ENCODE results near the gene IL6R.
"Not testable (repeated sequence)": the region's sequence is repeated elsewhere in the genome, so short reads cannot be mapped to it uniquely, and the experiment has no call there.

IL6R gene

DNA sequence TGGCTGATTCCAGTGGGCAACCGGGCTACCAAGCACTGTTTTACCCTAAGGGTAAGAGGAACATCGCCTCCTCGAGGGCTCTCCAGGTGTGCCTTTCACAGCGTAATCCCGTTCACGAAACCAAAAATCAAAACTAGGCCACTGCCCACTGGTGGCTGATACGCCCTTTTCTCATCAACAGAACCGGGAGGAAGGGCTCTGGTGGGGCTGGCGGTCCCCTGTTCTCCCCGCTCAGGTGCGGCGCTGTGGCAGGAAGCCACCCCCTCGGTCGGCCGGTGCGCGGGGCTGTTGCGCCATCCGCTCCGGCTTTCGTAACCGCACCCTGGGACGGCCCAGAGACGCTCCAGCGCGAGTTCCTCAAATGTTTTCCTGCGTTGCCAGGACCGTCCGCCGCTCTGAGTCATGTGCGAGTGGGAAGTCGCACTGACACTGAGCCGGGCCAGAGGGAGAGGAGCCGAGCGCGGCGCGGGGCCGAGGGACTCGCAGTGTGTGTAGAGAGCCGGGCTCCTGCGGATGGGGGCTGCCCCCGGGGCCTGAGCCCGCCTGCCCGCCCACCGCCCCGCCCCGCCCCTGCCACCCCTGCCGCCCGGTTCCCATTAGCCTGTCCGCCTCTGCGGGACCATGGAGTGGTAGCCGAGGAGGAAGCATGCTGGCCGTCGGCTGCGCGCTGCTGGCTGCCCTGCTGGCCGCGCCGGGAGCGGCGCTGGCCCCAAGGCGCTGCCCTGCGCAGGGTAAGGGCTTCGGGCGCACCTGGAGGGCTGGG is at the start of gene IL6R:
Gene IL6R (plus strand): TSS at position 360 of the 763 bp plus-strand sequence. CDS start 287 bp downstream, at position 647.
- DNase-seq = peak; percentile 93

DNA sequence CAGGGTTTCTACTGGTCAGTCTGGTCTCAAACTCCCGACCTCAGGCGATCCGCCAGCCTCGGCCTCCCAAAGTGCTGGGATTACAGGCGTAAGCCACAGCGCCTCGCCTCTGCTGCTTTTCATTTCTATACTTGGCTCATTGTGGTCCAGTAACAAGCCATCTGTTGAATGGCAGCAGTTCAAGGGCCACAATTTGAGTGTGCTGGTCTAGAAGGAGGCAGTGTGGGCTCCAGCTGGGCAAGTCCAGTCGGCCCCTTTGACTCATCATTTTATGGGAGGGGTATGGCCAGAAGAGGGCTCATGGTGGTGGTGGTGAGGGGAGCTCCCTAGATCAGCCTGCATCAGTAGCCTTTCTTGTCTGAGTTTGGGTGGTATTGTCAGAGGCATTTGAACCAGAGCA is 46.6 kb upstream of the IL6R start:
- DNase-seq = no peak

DNA sequence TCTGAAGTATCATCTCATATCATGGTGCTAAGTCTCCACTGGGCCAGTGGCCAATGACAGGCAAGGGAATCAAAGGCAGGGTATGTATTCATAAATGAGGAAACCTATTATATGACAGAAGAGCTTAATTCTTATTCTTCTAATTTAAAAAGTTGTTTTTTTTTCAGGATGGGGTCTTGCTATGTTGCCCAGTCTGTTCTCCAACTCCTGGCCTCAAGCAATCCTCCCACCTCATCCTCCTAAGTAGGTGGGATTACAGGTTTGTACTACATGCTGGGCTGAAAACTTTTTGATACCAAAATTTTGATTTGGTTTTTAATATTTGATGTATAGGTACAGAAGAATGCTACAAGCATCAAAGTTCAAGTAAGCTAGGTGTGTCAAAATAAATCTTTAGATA is 44.9 kb upstream of the IL6R start:
- no peak for DNase-seq

DNA sequence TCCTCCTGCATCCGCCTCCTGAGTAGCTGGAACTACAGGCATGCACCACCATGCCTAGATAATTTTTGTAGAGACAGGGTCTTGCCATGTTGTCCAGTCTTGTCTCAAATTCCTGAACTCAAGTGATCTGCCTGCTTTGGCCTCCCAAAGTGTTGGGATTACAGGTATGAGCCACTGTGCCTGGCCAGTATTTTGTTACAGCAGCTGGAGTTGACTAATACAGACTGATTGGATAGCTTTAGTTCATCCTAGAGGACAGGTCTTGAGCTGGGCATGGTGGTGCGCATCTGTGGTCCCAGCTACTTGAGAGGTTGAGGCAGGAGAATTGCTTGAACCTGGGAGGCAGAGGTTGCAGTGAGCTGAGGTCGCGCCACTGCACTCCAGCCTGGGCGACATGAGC is 44.3 kb upstream of the IL6R start:
- DNase-seq = not testable (repeated sequence)

DNA sequence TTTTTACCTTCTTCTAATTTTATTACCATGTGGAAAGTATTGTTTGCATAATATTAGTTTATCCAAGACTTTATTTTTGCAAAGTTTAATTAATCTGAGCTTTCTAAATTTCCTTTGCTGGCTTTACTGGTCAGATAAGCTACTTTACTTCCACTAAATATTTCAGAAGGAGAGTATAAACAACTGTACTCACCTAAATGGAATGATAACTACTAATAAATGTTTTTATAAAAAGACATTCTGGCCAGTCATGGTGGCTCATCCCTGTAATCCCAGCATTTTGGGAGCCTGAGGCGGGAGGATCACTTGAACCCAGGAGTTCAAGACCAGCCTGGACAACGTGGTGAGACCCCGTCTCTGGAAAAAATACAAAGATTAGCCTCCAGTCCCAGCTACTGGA is 43.8 kb upstream of the IL6R start:
- DNase-seq = no peak

DNA sequence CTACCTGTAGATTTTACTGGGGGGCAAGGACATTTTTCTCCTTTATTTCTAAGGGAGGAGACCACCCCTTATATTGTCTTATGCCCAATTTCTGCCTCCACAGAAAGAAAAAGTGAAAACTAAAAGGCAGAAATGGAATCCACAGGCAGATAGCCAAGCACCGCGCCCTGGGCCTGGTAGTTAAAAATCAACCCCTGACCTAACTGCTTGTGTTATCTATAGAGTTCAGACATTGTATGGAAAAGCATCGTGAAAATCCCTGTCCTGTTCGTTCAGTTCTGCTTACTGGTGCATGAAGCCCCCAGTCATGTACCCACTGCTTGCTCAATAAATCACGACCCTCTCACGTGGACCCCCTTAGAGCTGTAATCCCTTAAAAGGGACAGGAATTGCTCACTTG is 33.7 kb upstream of the IL6R start:
- DNase-seq = no peak

DNA sequence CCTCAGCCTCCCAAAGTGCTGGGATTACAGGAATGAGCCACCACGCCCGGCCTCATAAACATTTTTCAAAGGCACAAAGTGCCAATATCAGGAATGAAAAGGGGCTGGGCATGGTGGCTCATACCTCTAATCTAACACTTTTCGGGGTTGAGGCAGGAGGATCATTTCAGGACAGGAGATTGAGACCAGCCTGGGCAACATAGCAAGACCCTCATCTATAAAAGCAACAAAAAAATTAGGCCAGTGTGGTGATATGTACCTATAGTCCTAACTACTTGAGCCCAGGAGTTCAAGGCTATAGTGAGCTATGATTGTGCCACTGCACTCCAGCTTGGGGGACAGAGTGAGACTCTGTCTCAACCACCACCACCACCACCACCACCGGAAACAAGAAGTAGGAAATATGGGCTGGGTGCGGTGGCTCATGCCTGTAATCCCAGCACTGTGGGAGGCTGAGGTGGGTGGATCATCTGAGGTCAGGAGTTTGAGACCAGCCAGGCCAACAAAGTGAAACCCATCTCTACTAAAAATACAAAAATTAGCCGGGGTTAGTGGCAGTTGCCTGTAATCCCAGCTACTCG is 31.3 kb upstream of the IL6R start:
- DNase-seq = not testable (repeated sequence)

DNA sequence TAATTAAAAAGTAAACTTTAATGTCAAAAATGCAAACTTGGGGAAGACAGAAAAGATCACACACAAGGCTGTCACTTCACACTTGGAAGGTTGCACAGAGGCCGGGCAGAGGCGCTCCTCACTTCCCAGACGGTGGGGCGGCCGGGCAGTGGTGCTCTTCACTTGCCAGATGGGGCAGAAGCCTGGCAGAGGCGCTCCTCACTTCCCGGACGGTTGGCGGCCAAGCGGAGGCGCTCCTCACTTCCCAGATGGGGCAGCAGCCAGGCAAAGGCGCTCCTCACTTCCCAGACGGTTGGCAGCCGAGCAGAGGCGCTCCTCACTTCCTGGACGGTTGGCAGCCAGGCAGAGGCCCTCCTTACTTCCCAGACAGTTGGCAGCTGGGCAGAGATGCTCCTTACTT is 25.8 kb upstream of the IL6R start:
- DNase-seq = no peak

DNA sequence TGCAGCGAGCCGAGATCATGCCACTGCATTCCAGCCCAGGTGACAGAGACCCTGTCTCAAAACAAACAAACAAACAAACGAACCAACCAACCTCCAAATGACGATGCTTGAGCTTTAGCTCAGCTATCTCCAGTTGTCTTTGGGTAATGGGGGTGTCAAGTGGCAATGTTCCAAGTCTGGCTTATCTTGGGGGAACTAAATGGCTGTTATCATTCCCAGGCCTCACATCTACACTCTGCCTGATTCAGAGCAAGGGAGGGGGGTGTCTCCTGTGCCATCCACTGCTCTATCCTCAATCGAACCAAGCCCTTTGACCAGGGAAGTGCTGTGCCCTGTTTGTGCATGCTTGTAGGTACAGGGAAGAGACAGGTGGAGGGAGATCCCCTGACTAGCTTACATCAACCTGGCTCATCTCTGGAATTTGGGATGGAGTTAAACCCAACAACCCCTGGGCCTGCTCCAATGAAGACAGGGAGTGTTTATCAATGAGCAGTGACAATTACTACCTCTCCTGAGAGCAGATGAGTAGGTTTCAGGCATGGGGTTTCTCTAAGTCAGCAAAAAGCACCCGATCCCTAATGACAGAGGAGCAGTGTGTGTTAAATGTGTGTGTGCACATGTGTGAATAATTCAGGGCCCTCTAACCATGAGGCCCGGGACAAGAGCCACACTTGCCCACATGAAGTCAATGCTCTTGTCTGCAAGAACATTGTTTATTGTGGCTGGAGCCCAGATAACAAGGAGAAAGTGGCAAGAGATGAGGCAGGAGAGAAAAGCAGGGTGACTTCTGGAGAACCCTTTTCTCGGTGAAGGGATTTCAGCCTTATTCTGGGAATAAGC is 20.3 kb upstream of the IL6R start:
- no peak for DNase-seq

DNA sequence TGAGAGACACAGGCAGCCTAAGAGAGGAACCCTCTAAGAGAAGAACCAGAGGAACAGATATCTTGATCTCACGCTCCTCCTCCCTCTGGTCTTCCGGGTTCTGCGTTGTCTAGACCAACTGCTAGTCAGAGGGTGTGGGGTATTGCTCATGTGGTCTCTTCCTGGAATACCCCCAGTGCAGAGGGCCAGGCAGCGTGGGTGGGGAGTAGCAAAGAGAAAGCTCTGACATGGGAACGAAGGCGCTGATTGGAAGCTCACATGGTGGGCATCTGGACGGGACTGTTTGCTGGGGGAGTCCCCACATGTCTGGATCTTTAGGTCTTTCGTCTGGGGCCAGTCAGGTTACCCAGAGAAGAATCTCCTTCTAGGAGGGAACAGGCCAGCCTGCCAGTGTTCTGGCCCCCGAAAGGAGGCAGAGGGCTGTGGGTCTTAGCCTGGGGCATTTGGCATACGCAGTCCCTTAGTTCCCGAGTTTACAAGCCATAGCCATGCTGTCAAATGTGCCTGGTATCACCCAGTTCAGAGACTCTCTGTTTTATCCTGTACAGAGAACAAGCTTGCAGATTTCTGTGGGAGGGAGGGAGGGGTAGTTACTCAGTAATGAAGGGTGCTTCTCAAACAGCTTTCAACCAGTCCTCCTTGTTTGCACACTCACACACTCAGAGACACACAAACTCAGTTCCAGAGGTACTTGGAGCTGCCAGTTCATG is 18.3 kb upstream of the IL6R start:
- DNase-seq = no peak

DNA sequence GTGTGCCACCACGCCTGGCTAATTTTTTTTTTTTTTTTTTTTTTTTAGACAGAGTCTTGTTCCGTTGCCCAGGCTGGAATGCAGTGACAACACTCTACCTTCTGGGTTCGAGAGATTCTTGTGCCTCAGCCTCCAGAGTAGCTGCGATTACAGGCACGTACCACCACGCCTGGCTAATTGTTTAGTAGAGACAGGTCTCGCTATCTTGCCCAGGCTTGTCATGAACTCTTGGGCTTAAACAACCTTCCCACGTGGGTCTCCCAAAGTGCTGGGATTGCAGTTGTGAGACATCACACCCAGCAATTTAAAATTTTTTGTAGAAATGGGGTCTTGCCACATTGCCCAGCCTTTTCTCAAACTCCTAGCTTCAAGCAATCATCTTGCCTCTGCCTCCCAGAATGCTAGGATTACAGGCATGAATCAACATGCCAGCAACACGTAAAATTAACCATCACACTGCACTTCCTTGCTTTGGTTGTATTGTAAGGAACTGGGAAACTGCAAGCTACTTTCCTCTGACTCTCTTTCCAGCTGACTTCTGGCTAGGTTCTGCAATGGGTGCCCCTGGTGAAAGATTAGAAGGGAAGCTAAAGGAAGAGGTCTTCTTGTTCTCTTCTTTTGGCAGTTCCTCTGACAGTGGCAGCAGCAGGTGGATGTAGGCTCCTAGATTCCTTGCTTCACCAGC is 13.9 kb upstream of the IL6R start:
- DNase-seq = no peak

DNA sequence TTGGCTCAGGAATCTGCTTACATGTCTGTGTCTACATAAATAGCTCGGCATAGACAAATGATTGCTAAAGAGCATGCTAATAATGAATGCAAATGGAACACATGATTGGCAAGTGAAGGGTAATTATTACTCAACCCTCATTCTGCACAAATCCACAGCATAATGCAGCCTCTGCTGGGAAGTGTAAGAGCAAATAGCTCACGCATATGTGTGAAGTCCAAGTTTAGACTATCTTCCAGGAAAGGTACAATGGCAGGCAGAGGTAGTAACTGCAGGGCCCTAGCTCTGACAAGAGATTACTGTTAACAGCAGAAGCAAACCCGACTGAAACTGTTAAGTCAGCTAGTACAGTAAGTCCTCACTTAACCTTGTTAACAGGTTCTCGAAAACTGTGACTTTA is 7.0 kb upstream of the IL6R start:
- no peak for DNase-seq

DNA sequence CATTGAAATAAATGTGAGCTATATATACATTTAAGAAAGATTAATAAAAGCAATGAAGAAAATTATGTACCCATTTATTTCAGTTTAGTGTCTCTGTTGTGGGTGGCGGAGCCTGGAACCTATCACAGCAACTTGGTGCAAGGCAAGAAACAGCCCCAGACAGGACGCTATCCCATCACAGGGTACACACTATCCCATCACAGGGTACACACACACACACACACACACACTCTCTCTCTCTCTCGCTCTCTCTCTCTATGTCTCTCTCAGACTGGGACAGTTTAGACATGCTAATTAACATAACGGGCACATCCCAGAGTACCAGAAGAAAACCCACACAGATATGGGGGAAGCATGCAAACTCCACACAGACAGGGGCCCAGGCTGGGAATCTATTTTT is 6.5 kb upstream of the IL6R start:
- DNase-seq = no peak

DNA sequence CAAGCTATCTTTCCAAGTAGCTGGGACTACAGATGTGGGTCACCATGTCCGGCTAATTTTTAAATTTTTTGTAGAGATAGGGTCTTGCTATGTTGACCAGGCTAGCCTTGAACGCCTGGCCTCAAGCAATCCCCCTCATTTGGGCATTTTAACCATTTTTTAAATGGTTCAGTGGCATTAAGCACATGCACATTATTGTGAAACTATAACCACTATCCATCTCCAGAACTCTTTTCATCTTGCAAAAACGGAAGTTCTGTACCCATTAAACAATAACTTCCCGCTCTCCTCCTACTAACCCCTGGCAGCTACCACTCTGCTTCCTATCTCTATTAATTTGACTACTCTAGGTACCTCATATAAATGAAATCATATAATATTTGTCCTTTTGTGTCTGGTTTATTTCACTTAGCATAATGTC is 4.8 kb upstream of the IL6R start:
- DNase-seq = no peak

DNA sequence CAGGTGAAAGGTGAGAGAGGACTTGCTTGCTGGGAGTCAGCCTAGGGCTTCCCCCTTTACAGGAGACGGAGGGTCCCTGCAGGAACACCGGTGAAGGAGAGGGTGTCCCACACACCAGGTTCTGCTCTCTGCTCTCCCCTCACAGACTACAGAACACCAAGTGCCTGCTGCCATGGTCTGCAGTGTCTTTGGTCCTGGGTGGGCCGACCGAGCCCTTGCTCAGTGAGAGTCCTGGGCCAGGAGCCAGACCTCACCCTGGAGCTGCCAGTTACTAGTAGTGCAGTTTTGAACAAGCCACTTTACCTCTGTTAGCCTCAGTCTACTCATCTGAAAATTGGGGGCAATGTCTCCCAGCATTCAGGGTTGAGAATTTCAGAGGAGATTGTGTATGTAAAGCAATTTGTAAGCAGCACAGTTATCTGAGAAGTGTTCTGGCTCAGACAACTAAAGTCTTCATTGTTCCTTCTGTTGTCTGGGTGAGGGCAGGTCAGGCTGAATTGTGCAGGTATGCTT is 2.7 kb upstream of the IL6R start:
- DNase-seq = no peak

DNA sequence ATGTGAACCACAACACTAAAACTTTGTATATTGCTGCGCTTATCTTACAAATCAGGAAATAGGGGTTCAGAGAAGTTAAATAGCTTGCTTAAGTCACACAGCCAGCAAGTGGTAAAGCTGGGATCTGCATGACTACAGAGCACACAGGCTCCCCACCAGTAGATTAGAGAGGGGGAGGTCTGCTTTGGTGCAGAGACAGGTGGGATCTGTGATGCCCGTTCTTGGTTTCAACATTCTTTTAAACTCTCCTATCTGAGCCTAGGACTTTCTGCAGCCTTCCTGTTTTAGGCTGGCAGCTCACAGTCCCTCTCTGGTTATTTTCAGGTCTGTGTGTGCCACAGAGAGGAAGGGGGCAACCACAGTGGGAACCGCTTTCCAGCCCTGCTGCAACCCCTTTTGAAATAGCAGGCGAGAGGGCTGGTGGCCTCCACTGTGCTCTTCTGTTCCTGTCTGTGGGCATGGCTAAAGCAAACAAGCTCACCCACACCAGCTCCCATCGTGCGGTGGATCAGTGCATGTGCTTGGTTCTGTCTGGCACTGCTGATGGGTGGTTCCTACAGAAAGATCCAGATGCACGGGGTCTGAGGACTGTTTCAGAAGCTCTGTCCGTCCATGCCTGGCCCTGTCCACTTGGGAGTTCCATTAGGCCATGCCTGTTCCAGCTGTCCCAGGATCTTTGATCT is 1.7 kb upstream of the IL6R start:
- DNase-seq = no peak

DNA sequence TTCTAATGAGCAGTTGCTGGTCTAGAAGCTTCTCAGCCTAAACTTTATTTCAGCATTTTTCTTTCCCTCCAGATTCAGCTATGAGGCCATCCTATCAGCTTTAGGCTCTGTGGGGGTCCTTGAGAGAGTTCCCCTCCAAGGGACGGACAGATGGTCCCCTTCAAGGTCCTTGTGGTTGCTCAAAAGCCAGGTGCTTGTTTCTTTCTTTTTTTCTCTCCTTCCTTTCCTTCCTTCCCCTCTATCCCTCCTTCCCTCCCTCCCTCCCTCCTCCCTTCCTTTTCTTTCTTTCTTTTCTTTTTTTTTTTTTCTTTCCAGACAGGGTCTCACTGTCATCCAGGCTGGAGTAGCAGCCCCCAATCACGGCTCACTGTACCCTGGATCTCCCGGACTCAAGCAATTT is 1.2 kb upstream of the IL6R start:
- DNase-seq = no peak

DNA sequence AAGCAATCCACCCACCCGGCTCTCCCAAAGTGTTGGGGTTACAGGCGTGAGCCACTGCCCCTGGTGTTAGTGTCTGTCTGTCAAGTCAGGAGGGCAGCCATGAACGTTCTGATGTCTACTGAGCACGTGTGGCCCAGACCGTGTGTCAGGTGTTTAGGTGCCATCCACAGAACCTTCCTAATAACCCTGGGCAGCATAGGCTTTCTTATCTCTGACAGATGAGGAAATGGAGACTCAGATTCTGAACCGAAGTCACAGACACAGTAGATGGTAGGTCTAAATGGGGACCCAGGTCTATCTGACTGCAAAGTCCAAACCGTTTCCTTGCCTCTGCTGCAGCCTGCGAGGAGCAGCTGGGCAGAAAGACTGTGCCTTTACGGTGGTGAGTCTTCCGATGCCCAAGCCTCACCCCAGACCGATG is 622 bp upstream of the IL6R start:
- DNase-seq = no peak

DNA sequence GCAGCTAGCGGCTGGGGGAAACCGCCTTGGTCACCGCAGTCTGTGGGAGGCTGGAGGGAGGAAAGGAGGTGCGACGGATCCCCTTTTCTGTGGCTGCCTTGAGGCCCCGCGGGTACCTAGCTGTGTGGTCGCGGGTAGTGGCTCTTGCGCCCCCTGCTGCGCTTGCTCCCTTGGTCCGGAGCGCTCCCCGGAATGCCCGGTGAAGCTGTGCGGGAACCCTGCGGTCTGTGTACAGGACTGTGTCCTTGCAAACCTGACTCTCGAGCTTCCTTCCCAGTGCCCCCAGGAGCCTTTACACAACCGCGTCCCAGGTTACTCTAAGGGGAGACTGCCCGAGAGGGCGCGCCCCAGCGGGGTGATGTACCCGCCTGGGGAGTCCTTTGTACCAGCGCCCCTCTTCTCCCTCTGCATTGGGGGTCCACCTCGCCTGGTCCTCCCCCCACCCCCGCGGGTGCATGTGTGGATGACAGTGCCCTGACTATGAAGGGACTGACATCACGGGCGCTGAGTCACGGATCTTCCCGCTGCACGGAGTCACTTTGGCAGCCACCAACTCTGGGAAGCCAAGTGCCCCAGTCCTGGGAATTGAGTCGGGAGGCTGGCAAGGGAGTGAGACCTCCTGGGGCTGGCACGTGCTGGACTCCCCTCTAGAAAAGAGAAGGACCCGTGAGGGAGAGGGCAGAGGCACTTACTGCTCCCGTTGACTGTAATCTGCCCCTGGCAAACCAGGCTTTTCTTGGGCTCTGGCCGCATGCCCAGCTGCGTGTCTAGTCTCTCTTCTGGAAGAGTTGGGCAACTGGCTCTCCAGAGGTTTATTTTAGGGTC is 816 bp downstream of the IL6R start:
- peak; percentile 45 for DNase-seq

DNA sequence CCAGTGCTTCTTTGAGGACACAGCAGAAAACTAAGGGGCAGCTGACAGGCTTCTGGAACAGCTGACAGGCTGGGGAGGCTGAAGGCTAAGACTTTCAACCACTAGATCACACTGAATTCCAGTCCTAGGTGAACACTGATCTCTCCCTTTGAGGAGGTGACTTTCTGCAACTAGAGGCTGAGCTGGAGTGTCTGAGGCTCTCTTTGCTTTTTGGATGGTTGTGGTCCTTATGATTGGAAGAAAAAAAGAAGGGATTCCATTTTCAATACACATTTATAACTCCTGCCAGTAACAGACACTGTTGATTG is 1.4 kb downstream of the IL6R start:
- no peak for DNase-seq

DNA sequence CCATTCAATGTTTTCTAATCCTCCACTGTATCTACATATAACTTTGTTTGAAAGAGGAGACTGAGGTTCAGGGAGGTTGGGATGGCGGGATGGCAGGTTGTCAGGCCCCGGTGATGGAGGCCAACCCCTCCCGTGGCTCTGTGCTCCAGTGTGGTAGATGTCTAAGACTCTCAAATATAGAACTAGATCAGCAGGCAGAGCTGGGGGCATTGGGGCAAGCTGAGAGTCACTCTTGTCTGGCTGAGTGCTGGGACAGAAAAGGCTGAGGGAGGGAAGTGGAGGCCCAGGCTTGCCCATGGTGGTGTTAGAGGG is 1.7 kb downstream of the IL6R start:
- no peak for DNase-seq

All from NCI-H226 (cell line).